GM12878 (cell line): ENCODE measurements around the gene POU6F2. TPM values are rescaled to one million over a fixed set of nuclear protein-coding genes. Genes with fewer than 3 reads are reported as not detected.

Experiments
- ATAC-seq: fragments of 200-7000 bp; cut with Tn5 transposase; 3 replicates; pipeline ENCODE4 v1.9.1; 2020; ENCODE audit warnings: mild to moderate bottlenecking, moderate library complexity
- BruUV-seq: library from RNA; stranded (reverse); fragments of 400-500 nt; replicated peaks from 2 replicates; lab custom pipeline; 2021; lab: Mats Ljungman, UMichigan
- CTCF ChIA-PET: fragments of 300-600 bp; sonication (Branson Sonifier 250); formaldehyde crosslinking; extraction: SDS; loops from one replicate; lab custom pipeline; 2021; ENCODE audit warnings: inconsistent platforms; lab: Yijun Ruan, JAX
- POLR2A ChIA-PET: fragments of 350-600 bp; formaldehyde crosslinking; extraction: SDS; loops from one replicate; lab custom pipeline; 2021; ENCODE audit warnings: inconsistent platforms; lab: Charles Lee
- RAD21 ChIA-PET: fragments of 300-600 bp; sonication (Branson Sonifier 250); formaldehyde crosslinking; loops from one replicate; lab custom pipeline; 2023; ENCODE audit warnings: antibody characterized with exemption; ENCODE audit not compliant: unreplicated experiment; lab: Charles Lee
- SMC1A ChIA-PET: fragments of 300-600 bp; sonication (Branson Sonifier 250); formaldehyde crosslinking; loops from one replicate; lab custom pipeline; 2023; ENCODE audit not compliant: unreplicated experiment, uncharacterized antibody; lab: Charles Lee
- DNase-seq: peaks from one replicate; pipeline ENCODE4 v3.0.0-alpha.2; 2011; ENCODE audit warnings: low read depth, low spot score
- FAIRE-seq: peaks from 3 replicates; lab custom pipeline; 2011; peaks lifted over from hg19 to GRCh38; lab: Jason Lieb, UNC
- H2AFZ ChIP-seq: 2 replicates; pipeline ENCODE4 v1.6.0; 2011; ENCODE audit warnings: low read depth, low read length, control low read depth; ENCODE audit not compliant: control insufficient read depth
- H3K27ac ChIP-seq: 2 replicates; pipeline ENCODE4 v1.5.1; 2011; ENCODE audit warnings: control low read depth; ENCODE audit not compliant: control insufficient read depth, insufficient read depth
- H3K27me3 ChIP-seq, 2 experiments: replicated peaks in 1 of 2; 2 replicates each; pipeline versions ENCODE4 v1.6.0 to v1.6.1; 2011; ENCODE audit warnings: low read length in 1 of 2; ENCODE audit not compliant: control insufficient read depth in 2 of 2, insufficient read depth in 2 of 2
- H3K36me3 ChIP-seq, 2 experiments: 2 replicates each; pipeline ENCODE4 v1.5.1; 2011; ENCODE audit warnings: low read length in 1 of 2; ENCODE audit not compliant: control insufficient read depth in 2 of 2, insufficient read depth in 2 of 2
- H3K4me1 ChIP-seq: 2 replicates; pipeline ENCODE4 v1.6.1; 2011; ENCODE audit warnings: mild to moderate bottlenecking, low read length, moderate library complexity, mixed read lengths; ENCODE audit not compliant: control insufficient read depth, insufficient read depth
- H3K4me2 ChIP-seq: 2 replicates; pipeline ENCODE4 v1.6.0; 2011; ENCODE audit warnings: control low read depth; ENCODE audit not compliant: control insufficient read depth, insufficient read depth
- H3K4me3 ChIP-seq: fragments of 200-600 bp; sonication (generic); 2 replicates; pipeline ENCODE4 v1.5.1; 2016
- H3K79me2 ChIP-seq: 2 replicates; pipeline ENCODE4 v1.6.0; 2011; ENCODE audit warnings: low read length; ENCODE audit not compliant: control insufficient read depth, insufficient read depth
- H3K9ac ChIP-seq: 2 replicates; pipeline ENCODE4 v1.8.0; 2011; ENCODE audit warnings: low read length, control low read depth, mixed read lengths; ENCODE audit not compliant: control insufficient read depth, insufficient read depth
- H3K9me3 ChIP-seq: replicated peaks from 3 replicates; pipeline ENCODE4 v1.5.1; 2011; ENCODE audit warnings: mild to moderate bottlenecking, low read length; ENCODE audit not compliant: control insufficient read depth, insufficient read depth
- H4K20me1 ChIP-seq: 2 replicates; pipeline ENCODE4 v1.6.0; 2011; ENCODE audit not compliant: control insufficient read depth, insufficient read depth
- BMI1 ChIP-seq: fragments of 450-650 bp; IDR thresholded peaks from 2 replicates; pipeline ENCODE4 v1.6.1; 2016; ENCODE audit warnings: mild to moderate bottlenecking, moderate library complexity, borderline replicate concordance
- CEBPB ChIP-seq, 2 experiments: fragments of 150-350 bp in 1 of 2; IDR thresholded peaks; 2 replicates each; pipeline ENCODE4 v1.6.1; 2012 to 2014; ENCODE audit warnings: low read depth in 2 of 2, low read length in 2 of 2, borderline replicate concordance in 1 of 2, inconsistent platforms in 1 of 2
- E2F8 ChIP-seq: fragments of 450-650 bp; IDR thresholded peaks from 2 replicates; pipeline ENCODE4 v1.6.1; 2018; ENCODE audit warnings: mild to moderate bottlenecking, low read depth, moderate library complexity; ENCODE audit not compliant: partially characterized antibody
- ETV6 ChIP-seq, 2 experiments: fragments of 450-650 bp in 1 of 2; IDR thresholded peaks in 1 of 2; conservative IDR thresholded peaks in 1 of 2; 2 replicates each; pipeline ENCODE4 v1.6.1; 2014; ENCODE audit warnings: antibody characterized with exemption in 1 of 2, borderline replicate concordance in 1 of 2, low read depth in 1 of 2, mild to moderate bottlenecking in 1 of 2, moderate library complexity in 1 of 2
- EZH2 ChIP-seq: IDR thresholded peaks from 2 replicates; pipeline ENCODE4 v1.6.1; 2012; ENCODE audit warnings: low read depth, mild to moderate bottlenecking, control low read depth, inconsistent platforms, low read length, borderline replicate concordance; ENCODE audit not compliant: control insufficient read depth
- IRF5 ChIP-seq: fragments of 450-650 bp; IDR thresholded peaks from 2 replicates; pipeline ENCODE4 v1.6.1; 2017; ENCODE audit warnings: borderline replicate concordance
- ZBED1 ChIP-seq: IDR thresholded peaks from 2 replicates; pipeline ENCODE4 v1.6.1; 2016; ENCODE audit warnings: borderline replicate concordance
- ZBTB11 ChIP-seq: fragments of 450-650 bp; formaldehyde crosslinking; IDR thresholded peaks from 2 replicates; pipeline ENCODE4 v1.5.0; 2022; ENCODE audit warnings: mild to moderate bottlenecking, missing genetic modification characterization
- ZNF687 ChIP-seq: fragments of 450-650 bp; IDR thresholded peaks from 2 replicates; pipeline ENCODE4 v1.6.1; 2017; ENCODE audit warnings: mild to moderate bottlenecking, moderate library complexity
- WGBS: methylation state at CpG from one replicate; pipeline ENCODE4 v1.1.6; 2016; ENCODE audit warnings: low lambda C conversion rate; ENCODE audit not compliant: insufficient replicate concordance, insufficient coverage; ENCODE audit errors: missing lambda C conversion rate; 5-methylcytosine and 5-hydroxymethylcytosine counted together
- in situ Hi-C: fragments of 300-500 bp; cut with MboI; formaldehyde crosslinking; loops from 9 replicates; pipeline ENCODE4 v1.14.3; 2018; ENCODE audit warnings: mixed read lengths
- intact Hi-C: fragments of 100-400 bp; cut with micrococcal nuclease; formaldehyde crosslinking; loops from one replicate; pipeline ENCODE4 v1.14.2; 2022; ENCODE audit not compliant: unreplicated experiment
- polyA plus RNA-seq, 11 experiments: library from polyadenylated mRNA; depleted of rRNA in 4 of 11; unstranded in 6 of 11; stranded (reverse) in 5 of 11; fragments of >200 nt; fragmentation: Nextera tagmentation in 4 of 11; fragmentation: Illumina TruSeq in 1 of 11; extraction: Ambion mirVana in 4 of 11; extraction: Trizol in 1 of 11; gene quantifications; 1 replicate in 1 of 11; 2 replicates in 10 of 11; pipeline versions ENCODE4 v1.2.1 to v1.2.3, GENCODE V29; 2011 to 2016; ENCODE audit warnings: inconsistent platforms in 2 of 11, missing spikeins in 2 of 11, low read depth in 1 of 11
- total RNA-seq, 4 experiments: library from RNA; depleted of rRNA in 3 of 4; stranded (reverse); fragments of >200 nt in 3 of 4; fragmentation: Illumina TruSeq in 1 of 4; extraction: Trizol in 1 of 4; gene quantifications; 2 replicates each; pipeline versions ENCODE4 v1.2.1 to v1.2.3, GENCODE V29; 2013 to 2021

POU6F2 gene
- total and polyA plus RNA-seq, 10 of the 15 experiments (the other 5 are each of a cell fraction or from before 2014, with no cell fraction given) = 0.10 TPM; not detected in 9

GRCh38 chr7:39219869-39220268, 242.2 kb downstream of the POU6F2 start (continued):
- TF ChIP-seq ETV6 (conservative IDR thresholded peaks at IDR 0.05 in 1 of 2, IDR thresholded peaks at IDR 0.05 in 1 of 2; ENCODE audit: borderline replicate concordance in 1 of 2, low read depth in 1 of 2) = no peak

GRCh38 chr7:39221901-39222300, 244.2 kb downstream of the POU6F2 start:
- Histone ChIP-seq H4K20me1 (no peaks in the 10 kb centered on the region), H3K27ac (no peak overlapping the region), H3K9ac (no peak overlapping the region), H3K4me2 (no peak overlapping the region), H3K79me2 (no peaks in the 10 kb centered on the region), H2AFZ (no peak overlapping the region), H3K4me1 (no peaks in the 10 kb centered on the region), H3K4me3 (no peak overlapping the region), H3K27me3 (no peaks in the 10 kb centered on the region), H3K9me3 (no peaks in the 10 kb centered on the region), H3K36me3 (no peaks in the 10 kb centered on the region)
- ATAC-seq (no peak), DNase-seq (no peak), FAIRE-seq (no peak)
- ChIA-PET RAD21 (no interaction called here), CTCF (interaction anchor here (0.6 to 1.5 kb wide), 2 partner anchors 75 to 741 kb away, joined by 3 read pairs; no protein-coding TSS in a partner anchor), SMC1A (interaction anchor here (1.3 kb wide), 1 partner anchor 161 kb away, joined by 4 read pairs; no protein-coding TSS in a partner anchor), POLR2A (no interaction called here)
- no TSS peak for BruUV-seq
- in situ Hi-C loops = no loop called here
- WGBS = 0% methylated on average over 1 of the region's 1 CpG
- intact Hi-C loops = no loop called here
- TF ChIP-seq ZNF687 (no peak), EZH2 (no peak), ZBTB11 (CRISPR knock-in tag) (no peak), ZBED1 (no peak), CEBPB (IDR thresholded peaks at IDR 0.05; ENCODE audit: borderline replicate concordance in 1 of 2, low read depth in 2 of 2, low read length in 2 of 2) (no peak), E2F8 (no peak), BMI1 (no peak), IRF5 (no peak)
